GM21367 (cell line): ENCODE measurements around the gene TMEM250.
"Not testable (repeated sequence)": the region's sequence is repeated elsewhere in the genome, so short reads cannot be mapped to it uniquely, and the experiment has no call there.

ENCODE experiments used
- ATAC-seq: cut with Tn5 transposase; IDR thresholded peaks from one replicate; pipeline ENCODE4 v1.9.1; 2021; ENCODE audit not compliant: unreplicated experiment

The TMEM250 gene, protein sequence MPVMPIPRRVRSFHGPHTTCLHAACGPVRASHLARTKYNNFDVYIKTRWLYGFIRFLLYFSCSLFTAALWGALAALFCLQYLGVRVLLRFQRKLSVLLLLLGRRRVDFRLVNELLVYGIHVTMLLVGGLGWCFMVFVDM

GRCh38 chr9:136118320-136119060 lies at the start of gene TMEM250:
TMEM250 (minus strand) TSS chr9:136118875; CDS start chr9:136116900, 1,975 bp downstream.
- ATAC-seq = peak; percentile 49

DNA sequence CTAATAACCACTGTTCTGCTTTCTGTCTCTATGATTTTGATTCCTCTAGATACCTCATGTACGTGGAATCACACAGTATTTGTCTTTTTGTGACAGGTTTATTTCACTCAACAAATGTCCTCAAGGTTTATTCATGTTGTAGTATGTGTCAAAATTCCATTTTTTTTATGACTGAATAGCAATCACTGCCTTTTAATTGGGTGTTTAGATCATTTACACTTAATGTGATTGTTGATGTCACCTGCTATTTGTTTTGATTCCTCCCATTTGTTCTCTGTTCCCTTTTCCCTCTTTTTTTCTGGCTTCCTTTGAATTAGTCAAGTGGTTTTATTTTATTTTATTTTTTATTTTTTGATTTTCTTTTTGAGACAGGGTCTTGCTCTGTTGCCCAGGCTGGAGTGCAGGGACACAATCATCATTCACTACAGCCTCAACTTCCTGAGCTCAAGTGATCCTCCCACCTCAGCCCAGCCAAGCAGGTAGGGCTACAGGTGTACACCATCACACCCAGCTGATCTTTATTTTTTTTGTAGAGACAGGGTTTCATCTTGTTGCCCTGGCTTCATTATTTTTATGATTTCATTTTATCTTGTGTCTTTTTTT lies 44.7 kb upstream of the TMEM250 start:
- ATAC-seq = no peak

DNA sequence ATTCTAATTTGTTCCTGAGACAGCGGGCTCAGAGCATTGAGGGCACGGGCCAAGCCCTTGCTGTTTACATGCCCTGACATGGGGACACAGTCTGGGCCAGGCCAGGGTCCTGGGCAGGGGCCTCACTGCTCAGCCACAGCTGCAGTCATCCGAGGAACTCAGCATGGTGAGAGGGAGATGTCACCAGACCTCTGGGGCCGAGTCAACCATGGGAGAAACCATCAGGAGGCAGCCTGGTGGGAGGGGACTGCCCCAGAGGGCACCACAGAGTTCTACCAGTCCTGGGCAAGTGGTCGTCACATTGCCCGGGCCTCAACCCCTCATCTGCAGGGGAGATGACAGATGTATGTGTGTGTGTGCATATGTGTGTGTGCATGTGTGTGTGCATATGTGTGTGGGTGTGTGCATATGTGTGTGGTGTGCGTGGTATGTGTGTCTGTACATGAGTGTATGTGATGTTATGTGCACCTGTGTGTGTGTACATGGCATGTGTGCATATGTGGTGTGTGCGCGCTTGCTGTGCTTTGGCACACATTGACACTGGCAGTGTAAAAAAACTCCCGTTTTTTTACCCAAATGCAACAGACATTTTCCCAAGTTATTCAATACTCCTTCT lies 42.4 kb upstream of the TMEM250 start:
- no peak for ATAC-seq

- no peak for ATAC-seq
These were observed 41.7 kb upstream of the TMEM250 start for GRCh38 chr9:136160381-136160841.

DNA sequence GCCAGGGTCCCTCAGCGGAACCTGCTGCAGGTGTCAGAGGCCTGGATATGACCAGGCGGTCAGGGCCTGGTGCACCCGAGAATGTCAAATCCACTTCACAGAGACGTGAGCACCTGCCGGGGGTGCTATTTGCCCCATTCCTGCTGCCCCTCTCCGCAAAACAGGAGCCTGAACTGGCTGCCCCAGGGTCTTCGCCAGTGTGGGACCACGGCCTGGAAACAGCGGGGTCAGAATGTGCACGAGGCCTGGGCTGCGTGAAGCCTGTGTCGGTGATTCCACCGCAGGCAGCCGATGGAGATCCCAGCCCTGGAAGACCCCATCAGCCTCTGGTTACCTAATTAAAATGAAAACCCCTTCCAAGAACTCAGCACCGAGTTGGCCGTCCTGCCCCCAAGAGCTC lies 41.2 kb upstream of the TMEM250 start:
- no peak for ATAC-seq

- ATAC-seq = no peak
These were observed 39.0 kb upstream of the TMEM250 start for GRCh38 chr9:136157477-136158265.

DNA sequence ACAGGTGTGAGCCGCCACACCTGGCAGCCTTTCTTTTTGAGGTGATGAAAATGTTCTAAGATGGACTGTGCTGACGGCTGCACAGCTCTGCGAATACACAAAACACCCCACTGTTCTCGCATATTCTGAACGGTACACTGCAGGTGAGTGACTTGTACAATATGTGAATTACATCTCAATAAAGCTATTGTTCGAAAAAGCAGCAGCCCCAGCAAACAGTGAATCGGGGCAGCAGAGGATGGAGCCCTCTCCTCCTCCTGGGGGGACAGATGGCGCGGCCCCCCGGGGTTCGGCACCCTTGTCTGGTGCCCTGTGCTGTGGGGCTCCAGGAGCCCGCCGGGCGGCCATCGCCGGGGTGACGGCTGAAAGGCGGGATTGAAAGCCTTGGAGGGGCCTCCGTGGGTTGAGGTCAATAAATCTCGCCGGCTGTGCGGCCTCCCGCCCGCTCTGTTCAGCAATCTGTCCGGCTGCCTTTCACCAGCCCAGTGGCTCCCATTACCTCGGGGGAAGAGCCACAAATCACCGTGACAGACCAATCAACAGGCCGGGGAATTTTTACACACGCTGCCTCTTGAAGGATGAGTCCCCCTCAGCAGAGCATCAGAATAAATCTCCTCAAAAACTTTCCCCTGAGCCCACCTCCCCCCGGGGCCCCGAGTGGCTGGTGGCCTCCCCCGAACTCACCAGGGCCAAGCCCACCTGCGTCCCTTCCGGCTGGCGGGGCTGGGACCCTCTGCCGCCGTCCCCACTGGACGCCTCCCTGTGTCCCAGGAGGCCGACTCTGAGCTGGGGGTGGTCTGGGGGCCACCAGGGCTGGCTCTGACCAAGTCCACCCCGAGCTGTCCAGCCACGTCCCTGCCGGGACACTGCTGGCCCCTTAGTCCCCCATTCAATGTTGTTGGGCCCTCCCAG lies 37.8 kb upstream of the TMEM250 start:
- ATAC-seq = no peak

DNA sequence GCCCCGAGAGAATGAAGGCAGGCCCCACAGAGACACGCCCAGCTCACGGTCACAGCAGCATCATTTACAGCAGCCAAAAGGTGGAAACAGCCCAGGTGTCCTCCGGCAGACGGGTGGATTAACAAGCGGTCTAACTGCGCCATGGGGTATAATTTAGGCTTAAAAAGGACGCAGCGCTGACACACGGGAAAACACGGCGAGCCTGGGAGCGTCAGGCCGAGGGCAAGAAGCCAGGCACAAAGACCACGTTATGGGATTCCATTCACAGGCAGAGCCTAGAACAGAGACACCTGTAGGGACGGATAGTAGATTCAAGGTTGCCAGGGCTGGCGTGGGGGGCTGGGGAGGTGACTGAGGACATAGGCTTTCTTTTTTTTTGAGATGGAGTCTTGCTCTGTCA lies 36.9 kb upstream of the TMEM250 start:
- no peak for ATAC-seq

DNA sequence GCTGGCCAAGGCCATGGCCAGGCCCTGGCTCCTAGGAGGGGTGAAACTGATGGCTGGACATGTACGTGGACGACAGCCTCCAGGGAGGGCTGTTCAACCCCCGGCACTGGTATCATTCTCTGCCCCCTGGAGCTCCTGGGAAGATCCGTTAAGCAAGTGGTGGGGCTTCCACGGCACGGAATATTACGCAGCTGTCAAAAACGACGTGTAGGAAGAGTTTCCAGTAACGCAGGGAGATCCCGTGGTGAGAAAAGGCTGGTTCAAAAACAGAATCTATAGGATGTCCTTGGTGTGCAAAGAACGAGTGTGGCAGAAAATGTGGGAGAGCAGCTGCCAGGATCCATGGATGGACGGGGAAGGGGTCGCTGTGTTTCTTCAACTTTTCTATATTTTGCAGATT lies 36.3 kb upstream of the TMEM250 start:
- no peak for ATAC-seq

DNA sequence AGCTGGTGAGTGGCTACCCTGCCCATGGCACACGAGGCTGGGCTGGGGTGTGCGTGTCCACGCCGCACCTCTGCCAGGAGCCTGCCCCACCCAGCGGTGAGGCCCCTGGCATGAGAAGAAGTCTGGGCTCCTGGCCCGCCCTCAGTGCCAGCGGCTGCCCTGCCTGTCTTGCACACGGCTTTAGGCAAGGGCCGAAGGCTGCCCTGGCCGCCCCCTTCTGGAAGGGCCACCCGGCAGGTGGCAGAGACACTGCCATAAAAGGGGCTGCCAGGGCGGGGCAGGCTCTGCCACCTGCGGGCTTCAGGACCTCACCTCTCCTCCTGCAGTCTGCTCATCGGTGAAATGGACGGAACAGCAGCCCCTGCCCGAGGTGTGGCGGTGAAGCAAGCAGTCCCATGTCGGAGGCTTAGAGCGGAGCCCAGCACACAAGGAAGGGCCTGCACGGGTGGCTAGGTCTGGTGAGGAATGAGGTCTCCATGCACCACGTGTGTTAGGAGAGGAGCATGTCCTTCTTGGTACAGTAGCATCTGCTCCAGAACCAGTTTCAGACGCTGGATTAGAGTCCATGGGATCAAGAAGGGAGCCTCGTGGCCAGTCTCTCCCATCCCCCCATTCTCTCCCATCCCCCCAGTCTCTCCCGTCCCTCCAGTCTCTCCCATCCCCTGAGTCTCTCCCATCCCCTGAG lies 34.8 kb upstream of the TMEM250 start:
- no peak for ATAC-seq

GRCh38 chr9:136152931-136153330 lies 34.3 kb upstream of the TMEM250 start:
- ATAC-seq = no peak

GRCh38 chr9:136152543-136152866 lies 33.8 kb upstream of the TMEM250 start:
- no peak for ATAC-seq

DNA sequence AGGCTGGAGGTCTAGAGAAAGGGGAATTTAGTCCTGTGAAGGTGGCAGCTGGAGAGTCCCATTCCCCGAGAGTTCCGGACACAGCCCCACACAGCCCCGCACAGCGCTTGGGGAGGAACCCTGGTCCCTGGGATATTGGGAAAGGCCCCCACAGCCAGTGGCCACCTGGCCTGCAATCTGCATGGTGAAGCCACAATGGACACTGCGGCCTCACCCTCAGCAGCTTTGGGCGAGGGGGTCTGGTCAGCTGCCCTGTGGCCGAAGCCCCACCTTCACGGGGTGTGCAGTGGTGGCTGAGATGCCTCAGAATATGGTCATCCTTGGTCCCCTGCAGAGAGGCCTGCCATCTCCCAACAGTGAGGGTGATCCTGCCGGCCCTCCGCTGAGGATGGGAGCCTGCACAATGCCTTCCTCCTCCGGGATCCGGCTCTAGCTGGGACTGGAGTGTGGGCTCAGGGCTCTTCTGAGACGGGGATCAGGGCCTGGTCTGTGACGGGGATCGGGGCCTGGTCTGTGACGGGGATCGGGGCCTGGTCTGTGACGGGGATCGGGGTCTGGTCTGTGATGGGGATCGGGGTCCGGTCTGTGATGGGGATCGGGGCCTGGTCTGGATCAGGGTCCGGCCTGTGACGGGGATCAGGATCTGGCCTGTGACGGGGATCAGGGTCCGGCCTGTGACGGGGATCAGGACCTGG lies 33.3 kb upstream of the TMEM250 start:
- ATAC-seq = no peak

- no peak for ATAC-seq
These were observed 32.6 kb upstream of the TMEM250 start for GRCh38 chr9:136151214-136151804.

GRCh38 chr9:136150664-136151213 lies 32.1 kb upstream of the TMEM250 start:
- not testable (repeated sequence) for ATAC-seq

- ATAC-seq = no peak
These were observed 31.2 kb upstream of the TMEM250 start for GRCh38 chr9:136149853-136150252.

DNA sequence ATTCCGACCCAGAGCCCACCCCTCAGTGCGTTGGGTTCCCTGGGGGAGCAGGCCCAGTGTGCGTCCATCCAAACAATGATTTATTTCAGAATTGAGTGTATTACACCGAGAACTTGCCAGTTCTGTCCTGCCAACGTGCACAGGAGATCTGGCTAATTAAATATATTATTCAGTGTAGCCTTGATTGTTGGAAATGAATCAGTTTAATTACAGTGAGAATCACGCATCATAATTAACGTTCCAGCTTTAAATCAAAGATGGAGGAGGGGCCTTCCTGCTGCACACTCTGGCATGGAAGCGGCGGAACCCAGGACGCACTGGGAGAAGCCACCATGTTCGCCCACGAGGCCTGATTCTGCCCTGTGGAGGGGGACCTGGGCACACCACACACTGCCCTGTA lies 30.7 kb upstream of the TMEM250 start:
- no peak for ATAC-seq

DNA sequence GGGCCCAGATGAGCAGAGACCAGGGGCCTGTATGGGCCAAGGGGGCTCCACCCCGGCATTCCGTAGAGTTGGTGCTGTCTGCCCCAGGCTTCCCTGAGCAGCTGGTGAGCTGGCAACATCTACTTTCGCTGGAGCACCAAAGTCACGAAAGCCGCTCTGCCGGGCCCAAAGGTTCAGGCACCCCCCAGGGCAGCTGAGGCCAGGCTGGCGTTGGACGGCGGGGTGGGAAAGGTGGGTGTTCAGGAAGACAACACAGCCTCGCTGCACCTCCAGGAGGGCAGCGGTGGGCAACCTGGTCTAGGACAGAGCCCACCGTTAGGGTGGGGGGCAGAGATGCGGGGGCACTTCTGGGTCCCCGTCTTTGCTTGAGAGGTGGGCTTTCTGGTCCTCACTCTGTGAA lies 30.1 kb upstream of the TMEM250 start:
- ATAC-seq = no peak
